ENCODE data around the gene BPIFB6.

Gene BPIFB6

DNA sequence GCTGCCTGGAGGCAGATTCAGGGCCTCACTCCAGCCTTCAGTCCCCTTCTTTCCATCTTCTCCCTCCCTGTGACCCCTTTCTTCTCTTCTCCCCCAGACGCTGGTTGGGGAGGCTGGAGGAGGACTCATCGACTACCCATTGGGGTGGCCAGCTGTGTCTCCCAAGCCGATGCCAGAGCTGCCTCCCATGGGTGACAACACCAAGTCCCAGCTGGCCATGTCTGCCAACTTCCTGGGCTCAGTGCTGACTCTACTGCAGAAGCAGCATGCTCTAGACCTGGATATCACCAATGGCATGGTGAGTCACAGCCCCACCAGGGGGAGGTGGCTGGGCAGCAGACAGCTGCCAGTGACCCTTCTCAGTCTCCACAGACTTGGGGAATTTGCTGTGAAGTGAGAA, 60.9 kb downstream of the BPIFB6 start:
- no peak for DNase-seq

DNA sequence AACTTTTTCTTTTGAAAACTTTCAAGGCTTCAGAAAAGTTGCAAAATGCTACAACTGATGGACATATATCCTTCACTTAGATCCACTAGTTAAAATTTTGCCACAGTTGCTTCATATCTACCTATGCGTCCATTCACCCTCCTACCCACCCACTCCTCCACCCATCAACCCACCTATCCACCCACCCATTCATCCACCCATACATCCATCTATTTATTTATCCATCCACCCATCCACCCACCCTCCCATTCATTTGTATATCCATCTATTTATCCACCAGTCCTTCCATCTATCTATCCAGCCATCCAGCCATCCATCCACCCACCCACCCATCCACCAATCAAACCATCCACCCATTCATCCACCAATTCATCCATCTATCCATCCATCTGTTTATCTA, 61.6 kb downstream of the BPIFB6 start:
- DNase-seq, result no peak

DNA sequence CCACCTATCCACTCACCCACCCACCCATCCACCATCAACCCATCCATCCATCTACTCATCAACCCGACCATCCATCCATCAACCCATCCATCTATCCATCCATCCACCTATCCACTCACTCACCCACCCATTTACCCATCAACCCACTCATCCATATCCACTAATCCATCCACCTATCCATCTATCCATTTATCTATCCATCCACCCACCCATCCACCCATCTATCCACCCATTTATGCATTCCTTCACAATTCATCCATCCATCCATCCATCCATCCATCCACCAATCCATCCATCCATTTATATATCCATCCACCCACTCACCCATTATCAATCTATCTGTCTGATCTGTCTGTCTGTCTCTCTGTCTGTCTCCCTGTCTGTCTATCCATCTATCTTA, 62.1 kb downstream of the BPIFB6 start:
- no peak for DNase-seq

Measured in C1 segment of cervical spinal cord (tissue), 14 donors.